GM19351 (cell line): Measurements from ENCODE around the gene CDKN2AIPNL.
A peak's percentile ranks its signal among the peaks of the same experiment; 100 is the strongest.

Experiments
- ATAC-seq: cut with Tn5 transposase; IDR thresholded peaks from one replicate; pipeline ENCODE4 v1.9.1; 2021; ENCODE audit warnings: mild to moderate bottlenecking, moderate library complexity; ENCODE audit not compliant: unreplicated experiment

CDKN2AIPNL gene

GRCh38 chr5:134411546-134412266 lies at the start of gene CDKN2AIPNL:
Gene CDKN2AIPNL, minus strand, starts transcription at chr5:134411881. Its CDS starts 27 bp downstream, at chr5:134411854.
- peak; percentile 96 for ATAC-seq

DNA sequence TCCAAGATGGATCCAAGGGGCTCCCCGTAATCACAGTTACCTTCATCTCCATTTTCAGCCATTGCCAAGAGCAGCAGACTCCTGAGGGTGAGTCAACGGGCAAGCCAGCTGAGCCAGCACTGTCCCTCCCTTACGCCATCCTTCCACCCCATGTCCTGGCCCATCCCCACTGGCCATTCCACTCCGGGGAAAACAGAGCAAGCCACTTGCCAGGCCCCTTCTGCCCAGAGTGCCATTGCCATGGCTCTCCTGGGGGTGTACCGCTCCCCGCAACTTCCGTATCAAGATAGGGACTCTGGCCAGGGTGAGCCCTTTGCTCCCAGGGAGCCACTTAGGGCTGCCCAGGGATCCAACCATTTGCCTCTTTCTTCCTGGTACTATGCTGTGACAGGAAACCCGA lies 48.9 kb upstream of the CDKN2AIPNL start:
- ATAC-seq: no peak

DNA sequence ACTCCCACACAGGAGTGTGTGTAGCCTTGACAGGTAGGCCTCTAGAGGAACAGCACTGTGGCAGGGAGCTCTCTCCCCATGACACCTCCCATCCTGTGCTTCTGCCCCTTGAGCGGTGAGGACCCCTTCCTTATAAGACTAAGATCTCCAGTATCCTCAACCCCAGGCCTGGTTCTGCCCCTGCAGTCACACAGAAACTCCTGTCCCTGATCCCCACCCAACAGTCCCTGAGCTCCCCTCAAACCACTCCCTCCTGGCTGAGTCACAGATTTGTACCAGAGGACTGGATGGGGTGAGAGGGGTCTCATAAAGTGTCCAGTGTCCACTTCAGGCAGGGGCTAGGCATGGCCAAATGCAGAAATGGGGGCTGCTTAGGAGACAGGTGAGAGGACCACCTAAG lies 47.8 kb upstream of the CDKN2AIPNL start:
- no peak for ATAC-seq

DNA sequence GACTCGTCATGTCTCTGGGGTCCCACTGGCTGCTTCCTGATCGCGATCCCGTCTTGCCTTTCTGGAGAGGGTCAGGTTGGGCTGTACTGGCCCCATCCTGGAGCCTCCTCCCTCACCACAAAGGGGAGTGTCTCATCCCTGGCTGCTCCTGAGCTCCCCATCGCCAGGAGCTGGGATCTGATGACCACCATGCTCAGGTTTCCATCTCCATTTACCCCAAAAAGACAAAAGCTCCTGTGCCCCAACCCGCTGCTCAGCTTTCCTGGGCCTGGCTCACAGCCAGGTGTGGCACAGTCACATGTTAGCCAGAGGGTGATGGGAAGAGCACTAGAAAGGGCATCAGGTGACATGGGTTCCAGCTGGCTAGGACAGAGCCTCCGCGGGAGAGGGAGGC lies 47.3 kb upstream of the CDKN2AIPNL start:
- ATAC-seq: no peak

DNA sequence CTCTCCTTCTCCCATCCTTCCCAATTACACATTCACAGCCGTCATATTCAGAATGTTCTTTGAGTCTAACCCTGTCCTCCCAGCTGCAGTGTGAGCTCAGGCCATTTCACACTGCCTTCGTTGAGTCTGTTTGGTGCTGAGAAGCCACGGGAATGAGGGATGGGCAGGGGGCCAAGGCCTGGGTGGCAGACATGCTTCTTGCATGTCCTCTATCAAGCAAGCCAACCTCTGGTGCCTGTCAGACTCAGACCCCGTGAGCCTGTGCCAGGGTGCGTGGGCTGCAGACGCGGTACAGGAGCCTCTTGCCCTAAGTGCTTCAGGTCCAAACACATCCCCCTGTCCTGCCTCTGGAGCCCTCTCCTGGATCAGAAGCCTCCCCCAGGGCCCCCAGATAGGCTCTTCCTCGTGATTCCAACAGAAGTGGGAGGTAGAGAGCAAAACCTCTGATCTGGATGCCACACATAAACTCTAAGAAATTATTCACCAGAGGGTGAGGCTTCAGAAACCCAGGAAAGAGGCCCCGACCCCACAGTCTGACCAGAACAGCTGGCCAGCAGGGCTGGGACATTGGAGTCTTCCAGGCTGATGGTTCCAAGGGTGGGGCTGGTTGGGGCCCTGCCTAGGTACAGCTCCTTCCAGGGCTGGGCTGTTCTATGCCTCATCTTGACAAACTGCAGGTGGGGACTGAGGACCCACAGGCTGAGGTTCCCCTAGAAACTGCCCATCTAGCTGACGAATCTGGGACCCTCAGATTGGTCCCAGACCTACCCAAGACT lies 46.7 kb upstream of the CDKN2AIPNL start:
- ATAC-seq: no peak

DNA sequence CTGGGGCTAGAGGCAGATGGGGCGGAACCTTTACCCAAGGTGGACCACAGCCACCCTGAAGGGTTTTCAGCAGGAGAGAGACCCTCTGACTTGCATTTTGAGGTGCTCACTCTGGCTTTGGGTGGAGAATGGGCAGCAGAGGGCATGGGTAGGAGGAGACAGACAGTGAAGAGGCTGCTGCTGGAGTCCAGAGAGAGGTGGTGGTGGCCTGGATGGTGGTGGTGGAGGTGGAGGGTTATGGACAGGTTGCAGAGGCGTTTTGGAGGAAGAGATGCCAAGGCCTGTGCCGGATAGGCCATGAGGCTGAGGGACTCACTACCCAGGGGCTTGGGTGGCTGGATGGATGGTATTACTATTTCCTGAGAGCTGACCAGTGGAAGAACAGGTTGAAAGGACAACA lies 46.1 kb upstream of the CDKN2AIPNL start:
- ATAC-seq: no peak

GRCh38 chr5:134456825-134457224 lies 45.1 kb upstream of the CDKN2AIPNL start:
- ATAC-seq: no peak

- no peak for ATAC-seq
Measured at GRCh38 chr5:134455466-134455865, 43.8 kb upstream of the CDKN2AIPNL start.

DNA sequence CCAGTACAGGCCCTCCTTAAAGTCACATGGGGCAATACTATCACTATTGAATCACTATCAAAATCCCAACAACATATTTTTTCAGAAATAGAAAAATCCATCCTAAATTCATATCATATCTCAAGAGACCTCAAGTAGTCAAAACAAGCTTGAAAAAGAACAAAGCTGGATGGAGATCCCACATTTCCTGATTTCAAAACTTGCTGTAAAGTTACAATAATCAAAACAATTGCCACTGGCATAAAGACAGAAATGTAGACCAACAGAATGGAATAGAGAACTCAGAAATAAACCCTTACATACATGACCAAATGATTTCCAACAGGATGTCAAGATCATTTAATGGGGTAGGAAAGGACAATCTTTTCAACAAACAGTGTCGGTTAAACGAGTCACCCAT lies 41.3 kb upstream of the CDKN2AIPNL start:
- ATAC-seq: no peak

DNA sequence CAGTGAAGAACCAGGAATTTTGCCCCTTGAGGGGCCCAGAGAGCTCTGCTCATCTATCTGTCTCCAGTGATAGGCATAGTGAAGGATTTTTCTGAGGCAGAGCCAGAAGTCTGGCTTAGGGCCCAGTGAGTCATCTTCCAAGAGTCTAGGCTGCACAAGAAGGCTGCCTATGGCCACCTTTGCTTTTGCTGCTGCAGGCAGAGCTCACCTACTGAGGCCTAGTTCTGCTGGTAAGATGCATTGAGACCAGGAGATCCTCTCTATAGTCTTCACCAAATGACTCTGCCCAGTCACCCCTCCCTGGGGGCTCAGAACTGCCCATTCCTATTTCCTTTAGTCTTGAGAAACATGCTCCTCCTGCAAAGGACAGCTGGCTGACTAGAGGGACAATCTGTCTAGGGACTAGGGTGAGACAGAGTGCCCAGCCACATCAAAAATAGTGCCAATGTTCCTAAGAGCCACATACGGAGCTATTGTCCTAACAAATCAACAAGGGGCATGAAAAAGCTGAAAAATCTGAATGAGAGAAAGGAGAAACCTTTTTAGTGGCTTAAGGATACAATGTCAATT lies 40.3 kb upstream of the CDKN2AIPNL start:
- ATAC-seq: no peak

- ATAC-seq: no peak
Measured at GRCh38 chr5:134451225-134451935, 39.7 kb upstream of the CDKN2AIPNL start.

DNA sequence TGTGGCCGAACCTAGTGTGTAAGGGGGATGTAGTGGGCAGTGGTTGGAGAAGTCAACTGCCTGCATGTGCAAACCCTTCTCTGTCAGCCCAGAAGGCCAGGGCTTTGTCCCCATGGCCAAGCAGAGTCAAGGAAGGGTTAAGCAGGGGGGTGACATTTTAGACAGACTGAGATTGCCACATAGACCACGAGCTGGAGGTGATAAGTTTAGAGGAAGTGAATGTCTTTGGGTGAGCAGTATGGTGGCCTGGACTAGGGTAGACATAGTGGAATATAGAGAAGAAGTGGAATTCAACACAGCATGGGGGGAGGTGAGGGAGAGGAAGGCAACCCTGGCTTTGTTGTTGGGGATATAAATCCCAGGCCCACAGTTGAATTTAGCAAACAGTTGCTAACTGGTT lies 38.7 kb upstream of the CDKN2AIPNL start:
- no peak for ATAC-seq

GRCh38 chr5:134449167-134449566 lies 37.5 kb upstream of the CDKN2AIPNL start:
- ATAC-seq: no peak

- no peak for ATAC-seq
Measured at GRCh38 chr5:134447815-134448520, 36.3 kb upstream of the CDKN2AIPNL start.

- ATAC-seq: peak; percentile 59
Measured at GRCh38 chr5:134446938-134447337, 35.3 kb upstream of the CDKN2AIPNL start.

- no peak for ATAC-seq
Measured at GRCh38 chr5:134445856-134446818, 34.5 kb upstream of the CDKN2AIPNL start.

- no peak for ATAC-seq
Measured at GRCh38 chr5:134444941-134445471, 33.3 kb upstream of the CDKN2AIPNL start.

DNA sequence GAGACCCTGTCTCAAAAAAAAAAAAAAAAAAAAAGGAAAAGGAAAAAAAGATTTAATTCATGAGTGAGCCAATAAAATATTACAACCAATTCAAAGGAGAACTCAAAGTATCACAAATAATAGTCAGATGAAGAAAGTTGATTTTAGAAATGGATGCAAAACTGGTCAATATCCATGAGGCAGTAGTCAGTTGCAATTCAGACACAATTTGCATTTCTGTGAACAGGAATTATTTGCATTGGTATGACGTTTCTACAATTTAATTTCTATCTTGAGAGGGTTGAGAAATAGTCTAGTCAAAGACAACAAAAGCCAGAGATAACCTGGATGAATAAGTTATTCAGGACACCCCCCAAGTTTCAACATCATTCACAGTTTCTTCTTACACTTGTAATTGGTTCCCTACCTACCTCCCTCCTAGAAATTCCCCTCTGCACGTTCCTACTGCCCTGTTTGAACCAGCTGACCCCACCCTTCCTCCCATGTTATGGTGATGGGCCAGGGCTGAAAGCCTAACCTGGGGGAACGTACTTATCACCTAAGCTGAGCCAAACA lies 28.6 kb upstream of the CDKN2AIPNL start:
- ATAC-seq: no peak

DNA sequence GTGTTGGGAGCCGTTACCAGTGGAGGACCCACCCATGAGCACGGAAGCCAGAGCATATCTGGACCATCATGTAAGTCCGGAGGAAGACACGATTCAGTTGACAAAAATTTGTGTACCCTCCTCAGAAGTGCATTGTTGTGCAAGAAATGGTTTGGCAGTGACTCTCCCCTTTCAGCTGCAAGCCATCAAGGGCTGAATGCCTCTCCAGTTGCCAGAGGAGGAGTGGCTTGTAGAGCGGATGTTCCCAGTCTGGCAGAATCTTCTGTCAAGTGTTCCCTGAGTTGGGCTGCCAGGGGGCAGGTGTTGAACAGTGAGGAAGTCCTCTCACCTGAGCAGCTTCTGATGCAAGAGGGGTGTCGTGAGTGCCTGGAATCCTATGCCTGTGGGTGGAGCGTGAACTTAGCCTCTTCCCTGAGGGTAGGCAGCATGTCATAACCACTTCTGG lies 27.6 kb upstream of the CDKN2AIPNL start:
- ATAC-seq: no peak
